GM18511 (cell line): ENCODE measurements around the gene ZBTB18.
"Not testable (repeated sequence)": the region's sequence is repeated elsewhere in the genome, so short reads cannot be mapped to it uniquely, and the experiment has no call there.

Experiments
- ATAC-seq: cut with Tn5 transposase; IDR thresholded peaks from one replicate; pipeline ENCODE4 v1.9.1; 2021; ENCODE audit warnings: mild to moderate bottlenecking, moderate library complexity; ENCODE audit not compliant: unreplicated experiment

ZBTB18 gene

DNA sequence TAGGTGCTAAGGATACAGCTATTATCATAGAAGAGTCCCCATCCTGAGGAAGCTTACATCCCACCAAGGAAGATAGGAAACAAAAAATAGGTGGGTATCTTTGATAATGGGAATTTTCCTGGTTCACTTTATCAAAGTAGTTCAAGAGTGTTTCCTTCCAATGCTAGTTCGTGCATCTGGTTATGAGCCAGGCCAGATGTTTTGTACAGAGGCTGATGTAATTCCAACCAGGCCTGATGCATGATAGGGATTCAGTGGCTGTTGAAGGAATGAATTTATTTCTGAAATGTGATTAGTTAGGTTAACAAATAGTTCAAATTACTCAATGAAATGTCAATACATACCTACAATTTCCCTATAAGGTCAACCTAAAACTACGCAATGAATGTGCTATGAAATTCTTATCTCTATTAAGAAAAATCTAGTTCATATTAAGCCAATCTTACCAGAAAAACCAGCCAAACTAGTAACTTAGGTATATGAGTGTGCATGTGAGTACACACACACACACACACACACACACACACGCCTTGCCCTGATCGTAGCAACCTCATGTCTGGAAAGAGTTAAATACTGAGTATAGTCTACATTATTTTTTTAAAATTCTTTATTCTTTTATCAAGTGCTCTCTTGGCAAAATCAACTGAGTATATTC is 9.5 kb upstream of the ZBTB18 start:
- ATAC-seq: no peak

- ATAC-seq: no peak
These were observed 8.8 kb upstream of the ZBTB18 start for GRCh38 chr1:244042293-244042692.

GRCh38 chr1:244044423-244044822 is 6.7 kb upstream of the ZBTB18 start:
- ATAC-seq: no peak

DNA sequence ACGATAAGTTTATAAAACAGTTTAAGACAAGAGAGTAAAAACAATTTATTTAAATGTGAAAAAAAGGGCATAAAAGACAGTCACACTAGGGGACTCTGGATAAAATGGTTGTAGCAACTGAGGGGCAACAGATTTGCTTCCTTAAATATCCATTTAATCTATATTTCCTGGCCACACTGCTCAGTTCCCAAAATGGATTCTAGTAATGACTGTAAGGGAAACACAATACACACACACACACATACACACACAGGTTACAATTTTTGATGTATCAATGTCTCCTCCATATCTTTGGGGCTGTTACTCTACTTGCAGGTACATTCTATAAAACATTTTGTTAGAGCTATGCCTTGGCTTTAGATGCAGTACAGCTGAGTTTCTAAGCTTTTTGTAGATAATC is 4.8 kb upstream of the ZBTB18 start:
- not testable (repeated sequence) for ATAC-seq

- no peak for ATAC-seq
These were observed 4.0 kb upstream of the ZBTB18 start for GRCh38 chr1:244046907-244047611.

DNA sequence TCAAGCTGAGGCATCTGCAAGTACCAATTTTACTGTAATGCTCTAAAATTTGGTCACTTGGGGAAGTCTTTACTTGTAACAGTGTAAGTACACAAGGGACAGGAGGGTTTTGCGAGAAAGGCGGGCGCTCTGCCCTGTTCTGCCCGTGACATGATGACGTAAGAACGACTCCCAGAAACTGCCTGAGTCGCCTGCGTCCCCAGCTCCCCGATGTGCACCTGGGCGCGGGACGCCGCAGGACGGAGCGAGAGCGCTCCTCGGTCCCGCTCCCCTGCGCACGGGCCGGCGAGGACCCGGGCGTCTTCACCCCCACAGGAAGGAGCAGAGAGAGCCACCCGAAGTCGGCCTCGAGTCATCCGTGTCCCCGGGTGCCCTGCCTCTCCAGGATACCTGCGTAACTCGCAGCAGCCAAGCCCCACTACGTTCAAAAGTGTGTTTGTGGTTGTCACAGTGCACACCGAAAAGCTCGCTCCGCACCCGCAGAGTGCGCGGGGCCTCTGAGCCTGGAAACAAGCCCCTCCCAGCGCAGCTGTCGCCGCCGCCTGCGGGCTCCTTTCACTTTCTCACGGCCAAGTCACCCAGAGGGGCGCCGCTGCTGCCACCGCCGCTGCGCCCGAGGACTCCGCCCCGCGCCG is 3.3 kb upstream of the ZBTB18 start:
- peak; percentile 75 for ATAC-seq

- ATAC-seq: peak; percentile 71
These were observed 2.6 kb upstream of the ZBTB18 start for GRCh38 chr1:244048256-244049161.

DNA sequence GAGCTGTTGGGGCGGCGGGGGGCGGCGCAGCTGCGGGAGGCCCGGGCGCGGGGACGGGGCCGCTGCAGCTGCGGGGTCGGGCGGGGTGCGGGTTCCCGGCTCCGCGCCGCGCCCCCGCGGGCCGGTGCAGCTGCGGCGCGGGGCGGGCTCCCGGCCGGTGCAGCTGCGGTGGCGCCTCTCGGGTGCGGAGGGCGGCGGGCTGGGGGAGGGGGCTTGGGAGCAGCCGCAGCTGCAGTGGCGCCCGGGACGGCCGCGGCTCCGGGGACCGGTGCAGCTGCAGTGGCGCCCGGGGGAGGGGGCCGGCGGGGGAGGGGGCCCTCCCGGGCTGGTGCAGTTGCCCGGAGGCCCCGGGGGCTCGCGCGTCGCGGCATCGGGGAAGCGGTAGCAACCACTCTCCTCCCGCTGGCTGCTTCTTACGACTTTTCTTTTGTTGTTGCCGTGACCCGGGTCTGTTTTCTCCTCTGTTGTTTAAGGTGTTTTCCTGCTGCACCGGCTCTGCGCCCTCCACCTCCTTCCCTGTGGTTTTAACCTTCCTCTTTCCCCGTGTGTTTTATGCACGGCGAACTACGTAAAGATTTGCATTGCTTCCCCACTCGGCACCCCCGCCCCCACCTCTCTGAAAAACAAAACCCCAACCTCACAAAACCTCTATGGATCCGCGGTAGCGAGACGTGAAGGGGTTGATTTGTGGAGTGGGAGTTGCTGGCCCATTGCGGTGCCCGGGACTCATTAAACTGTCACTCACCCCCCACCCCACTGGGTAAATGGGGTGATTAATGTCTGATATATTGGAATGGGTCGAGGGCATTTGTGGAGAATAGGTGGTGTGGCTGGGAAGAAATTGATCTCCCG is 1.7 kb upstream of the ZBTB18 start:
- ATAC-seq: no peak

- no peak for ATAC-seq
These were observed 859 bp upstream of the ZBTB18 start for GRCh38 chr1:244050014-244050834.

DNA sequence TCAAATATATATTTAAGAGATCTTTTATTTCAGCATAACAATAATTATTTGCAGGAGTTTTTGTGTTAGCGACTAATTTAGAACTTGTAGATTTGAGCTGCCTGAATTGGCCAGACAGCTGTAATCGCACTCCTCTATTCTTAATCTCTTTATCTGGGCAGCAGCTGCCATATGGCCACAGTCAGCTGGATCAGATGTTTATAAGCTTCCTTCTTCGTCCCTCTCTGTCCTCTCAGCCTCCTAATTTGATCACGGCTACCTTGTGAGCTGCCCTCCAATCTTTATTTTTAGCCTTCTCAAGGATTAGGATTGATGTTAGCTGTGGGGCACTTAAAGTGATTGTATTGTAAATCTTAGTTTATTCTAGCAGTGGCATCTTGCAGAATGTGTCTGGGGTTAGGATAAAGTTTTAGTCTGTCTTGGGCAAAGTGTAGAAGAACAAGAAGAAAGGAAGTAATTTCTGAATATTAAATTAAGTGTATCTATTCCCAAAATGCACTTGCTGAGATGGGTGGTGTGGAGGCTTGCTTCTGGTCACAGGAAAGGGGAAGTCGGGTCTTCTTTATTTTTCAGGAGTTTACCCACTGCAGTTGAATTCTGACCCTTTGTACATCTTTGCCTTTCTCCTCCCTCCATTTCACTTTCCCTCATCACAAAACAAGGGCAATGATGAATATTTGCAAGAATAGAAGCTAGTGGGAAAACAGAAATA is 1.1 kb downstream of the ZBTB18 start:
- no peak for ATAC-seq

DNA sequence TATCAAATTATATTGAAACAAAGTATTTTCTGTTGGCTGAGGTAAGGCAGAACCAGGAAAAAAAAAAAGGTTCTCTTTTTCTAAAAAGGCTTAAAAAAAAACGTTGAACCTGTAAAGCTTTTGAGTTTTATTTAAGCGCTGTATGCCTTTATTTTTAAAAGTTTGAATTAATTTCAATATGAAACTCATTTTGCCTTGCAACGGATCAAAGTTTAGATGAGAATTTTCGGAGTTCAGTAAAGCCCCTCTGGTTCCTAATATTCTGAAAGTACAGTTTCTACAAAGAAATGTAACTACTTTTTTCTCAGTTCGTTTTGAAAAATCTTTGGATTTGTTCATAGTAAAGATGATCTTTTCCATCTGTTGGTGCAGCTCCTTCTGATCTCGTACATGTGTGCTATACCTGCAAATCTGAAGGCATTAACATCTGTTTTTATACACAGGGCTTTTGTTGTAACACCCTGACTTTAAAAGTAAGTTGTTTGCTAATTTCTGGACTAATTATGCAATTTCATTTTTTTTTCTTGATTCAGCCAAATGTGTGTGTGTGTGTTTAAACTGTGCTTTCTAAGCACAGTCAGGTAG is 1.7 kb downstream of the ZBTB18 start:
- ATAC-seq: no peak

- ATAC-seq: no peak
These were observed 2.7 kb downstream of the ZBTB18 start for GRCh38 chr1:244053831-244054230.

- no peak for ATAC-seq
These were observed 3.3 kb downstream of the ZBTB18 start for GRCh38 chr1:244054247-244054923.

GRCh38 chr1:244054924-244055263 is 3.8 kb downstream of the ZBTB18 start:
- no peak for ATAC-seq

DNA sequence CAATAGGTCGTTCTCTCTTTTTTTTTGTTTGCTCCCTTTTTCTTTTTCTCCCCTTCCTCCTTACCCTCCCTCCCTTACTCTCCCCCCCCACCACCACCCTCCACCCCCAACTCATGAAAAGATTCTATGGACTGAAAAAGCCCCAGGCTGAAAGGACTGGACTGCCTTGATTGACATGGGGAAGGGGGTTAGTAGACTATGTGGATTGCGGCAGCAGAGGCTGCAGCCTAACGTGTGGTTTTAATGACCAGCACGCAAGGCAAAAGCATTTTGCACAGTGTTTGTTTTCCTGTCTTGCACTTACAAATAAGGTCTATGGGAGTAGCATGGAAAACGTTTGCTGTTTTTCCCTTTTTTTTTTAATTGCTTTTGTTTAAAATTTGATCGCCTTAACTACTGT is 5.5 kb downstream of the ZBTB18 start:
- ATAC-seq: no peak

GRCh38 chr1:244057474-244058385 is 6.6 kb downstream of the ZBTB18 start:
- ATAC-seq: no peak

- no peak for ATAC-seq
These were observed 9.0 kb downstream of the ZBTB18 start for GRCh38 chr1:244060117-244060516.
